ENCODE measurements around the gene INTS11. TPM values are rescaled to one million over a fixed set of nuclear protein-coding genes. Genes with fewer than 3 reads are reported as not detected.
A peak's percentile ranks its signal among the peaks of the same experiment; 100 is the strongest.

Gene INTS11
- total and polyA plus RNA-seq, 2 donors (not counting 1 experiment from before 2014, with no cell fraction given), result 149 to 245 TPM

DNA sequence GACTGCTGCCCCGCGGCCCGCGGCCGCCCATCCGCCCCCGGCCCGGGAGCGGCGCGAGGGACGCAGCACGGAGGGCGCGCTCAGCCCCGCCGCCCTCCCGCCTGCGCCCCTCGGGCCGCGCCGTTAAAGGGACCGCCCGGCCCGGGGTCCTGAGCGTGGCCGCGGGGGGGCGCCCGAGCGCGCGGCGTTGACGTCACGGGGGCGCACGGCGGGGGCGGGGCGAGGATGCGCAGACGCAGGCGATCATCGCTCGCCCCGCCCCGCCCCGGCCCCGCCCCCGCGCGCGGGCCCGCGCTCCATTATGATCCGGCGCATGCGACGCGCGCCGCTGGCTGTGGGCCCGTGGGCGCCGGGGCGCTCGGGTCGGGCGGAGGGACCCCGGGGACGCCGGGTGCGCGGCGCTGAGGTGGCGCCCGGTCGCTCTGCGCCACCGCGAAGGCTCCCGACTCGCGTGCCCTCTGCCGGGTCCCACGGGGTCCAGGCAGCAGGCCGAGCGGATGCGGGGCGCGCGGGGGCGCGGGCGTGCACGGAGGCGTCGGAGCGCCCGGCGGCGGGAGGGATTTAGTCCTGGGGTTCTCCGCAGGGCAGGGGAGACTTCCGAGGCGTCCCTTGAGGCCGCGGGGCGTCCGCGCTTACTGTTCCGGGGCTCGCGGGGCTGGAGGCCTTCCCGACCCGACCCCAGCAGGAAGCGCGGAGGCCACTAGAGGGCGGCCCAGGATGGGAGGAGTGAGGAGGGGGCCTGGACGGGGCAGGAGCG is 25.0 kb upstream of the INTS11 start, which contains the start of gene DVL1:
TSS of gene DVL1 (minus strand) at position 163 of the 757 bp plus-strand sequence. CDS start 353 bp downstream, outside the sequence.
- POLR2A ChIA-PET, result no interaction called here
- CTCF ChIA-PET, result no interaction called here
- H3K9me3 Mint-ChIP-seq (ENCODE audit: insufficient read depth), result no peaks in the 10 kb centered on the region
- peaks cover 36% of the 10 kb centered on the region for H4K20me1 ChIP-seq (ENCODE audit: control insufficient read depth, insufficient read depth, low read length, poor library complexity, severe bottlenecking)
- peaks cover 0 to 31% (median 10%) of the 10 kb centered on the region in 4 experiments for H3K27me3 ChIP-seq (replicated peaks in 1 of 4; ENCODE audit: control extremely low read depth in 1 of 4, control insufficient read depth in 3 of 4, insufficient read depth in 4 of 4, low read length in 3 of 4)
- peak within 1 kb of the TSS in 1 of 2 donors; percentile 73 for H3K27ac ChIP-seq (ENCODE audit: low read length in 2 of 2)
- intact Hi-C loops (cut with micrococcal nuclease), result loop anchor here (1.0 kb wide), 2 partner anchors 25 to 26 kb away; partner anchors contain the start of genes AURKAIP1, CPTP and INTS11
- peak within 1 kb of the TSS; percentile 56 for H3K27ac Mint-ChIP-seq
- H3K36me3 ChIP-seq (replicated peaks in 1 of 2; ENCODE audit: control extremely low read depth in 1 of 2, control insufficient read depth in 1 of 2, extremely low read depth in 1 of 2, insufficient read depth in 2 of 2, low read length in 1 of 2), result no peaks in the 10 kb centered on the region
- H3K4me1 ChIP-seq (ENCODE audit: control insufficient read depth in 2 of 2, insufficient read depth in 2 of 2, low read length in 2 of 2), result peaks cover 30 to 44% of the 10 kb centered on the region in 2 donors
- WGBS (ENCODE audit: insufficient coverage), result under 1% methylated on average over 113 of the region's 122 CpGs
- peak; percentile 81 for ATAC-seq (ENCODE audit: low read depth)
- peaks cover 0 to 7% (median 0%) of the 10 kb centered on the region in 3 donors for H3K9me3 ChIP-seq (ENCODE audit: control extremely low read depth in 1 of 3, control insufficient read depth in 2 of 3, insufficient read depth in 1 of 3, low read length in 2 of 3)
- peaks cover 12% of the 10 kb centered on the region for H3K27me3 Mint-ChIP-seq
- peaks cover 31% of the 10 kb centered on the region for H3K4me1 Mint-ChIP-seq
- peak within 1 kb of the TSS; percentile 34 to 81 (median 64) for H3K4me3 ChIP-seq (ENCODE audit: control extremely low read depth in 1 of 5, extremely low read depth in 1 of 5, insufficient read depth in 1 of 5, low read depth in 2 of 5, low read length in 4 of 5)
- H3K79me2 ChIP-seq (ENCODE audit: control insufficient read depth, insufficient read depth, low read length), result peaks cover 34% of the 10 kb centered on the region
- H3K9ac ChIP-seq (ENCODE audit: low read length), result peak within 1 kb of the TSS; percentile 75
- peak within 1 kb of the TSS; percentile 88 for H2AFZ ChIP-seq (ENCODE audit: insufficient read depth, low read depth, low read length, poor library complexity, severe bottlenecking)
- DNase-seq, result peak; percentile 88
- H3K4me2 ChIP-seq (replicated peaks; ENCODE audit: low read depth, low read length, poor library complexity, severe bottlenecking), result peak within 1 kb of the TSS; percentile 96
- H3K4me3 Mint-ChIP-seq, result peak within 1 kb of the TSS; percentile 83
- TF ChIP-seq, protein P1, sequence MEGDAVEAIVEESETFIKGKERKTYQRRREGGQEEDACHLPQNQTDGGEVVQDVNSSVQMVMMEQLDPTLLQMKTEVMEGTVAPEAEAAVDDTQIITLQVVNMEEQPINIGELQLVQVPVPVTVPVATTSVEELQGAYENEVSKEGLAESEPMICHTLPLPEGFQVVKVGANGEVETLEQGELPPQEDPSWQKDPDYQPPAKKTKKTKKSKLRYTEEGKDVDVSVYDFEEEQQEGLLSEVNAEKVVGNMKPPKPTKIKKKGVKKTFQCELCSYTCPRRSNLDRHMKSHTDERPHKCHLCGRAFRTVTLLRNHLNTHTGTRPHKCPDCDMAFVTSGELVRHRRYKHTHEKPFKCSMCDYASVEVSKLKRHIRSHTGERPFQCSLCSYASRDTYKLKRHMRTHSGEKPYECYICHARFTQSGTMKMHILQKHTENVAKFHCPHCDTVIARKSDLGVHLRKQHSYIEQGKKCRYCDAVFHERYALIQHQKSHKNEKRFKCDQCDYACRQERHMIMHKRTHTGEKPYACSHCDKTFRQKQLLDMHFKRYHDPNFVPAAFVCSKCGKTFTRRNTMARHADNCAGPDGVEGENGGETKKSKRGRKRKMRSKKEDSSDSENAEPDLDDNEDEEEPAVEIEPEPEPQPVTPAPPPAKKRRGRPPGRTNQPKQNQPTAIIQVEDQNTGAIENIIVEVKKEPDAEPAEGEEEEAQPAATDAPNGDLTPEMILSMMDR (IDR thresholded peaks at IDR 0.05), result peak; percentile 46
- TF ChIP-seq EZH2 (IDR thresholded peaks at IDR 0.05; ENCODE audit: borderline replicate concordance, insufficient read depth, low read depth, low read length, poor library complexity, severe bottlenecking), result no peak
